B cell (primary cell): ENCODE results near the gene PYCARD. TPM values are rescaled to one million over a fixed set of nuclear protein-coding genes. Genes with fewer than 3 reads are reported as not detected.
"Not testable (repeated sequence)": the region's sequence is repeated elsewhere in the genome, so short reads cannot be mapped to it uniquely, and the experiment has no call there.

Experiments
- ATAC-seq: fragments of 200-7000 bp; cut with Tn5 transposase; one replicate; pipeline ENCODE4 v1.10.0; 2021; ENCODE audit warnings: low read depth, mild to moderate bottlenecking, moderate number of reproducible peaks, moderate library complexity
- CTCF ChIA-PET: fragments of 350-600 bp; sonication (Branson Sonifier 250); formaldehyde crosslinking; loops from one replicate; lab custom pipeline; 2021; ENCODE audit warnings: antibody characterized with exemption, inconsistent platforms; lab: Charles Lee
- POLR2A ChIA-PET: fragments of 350-600 bp; sonication (Branson Sonifier 250); formaldehyde crosslinking; loops from one replicate; lab custom pipeline; 2021; ENCODE audit warnings: antibody characterized with exemption; lab: Charles Lee
- DNase-seq: peaks from one replicate; pipeline ENCODE4 v3.0.0; 2013
- H2AFZ ChIP-seq: 2 replicates; pipeline ENCODE4 v1.6.1; 2012; ENCODE audit warnings: mild to moderate bottlenecking, low read depth, low read length; ENCODE audit not compliant: insufficient read depth, poor library complexity, severe bottlenecking
- H3K27ac ChIP-seq, 2 donors: 1 replicate in 1 of 2; 2 replicates in 1 of 2; pipeline ENCODE4 v1.5.1; 2012 to 2013; ENCODE audit warnings: low read length in 2 of 2, mild to moderate bottlenecking in 2 of 2, moderate library complexity in 1 of 2
- H3K27me3 ChIP-seq, 4 experiments: fragments of 200-600 bp in 1 of 4; sonication (generic) in 1 of 4; replicated peaks in 1 of 4; 1 replicate in 2 of 4; 2 replicates in 2 of 4; pipeline versions ENCODE4 v1.6.1 to v1.7.0; 2013 to 2016; ENCODE audit warnings: low read length in 3 of 4, mild to moderate bottlenecking in 2 of 4, mixed read lengths in 1 of 4, moderate library complexity in 1 of 4; ENCODE audit not compliant: insufficient read depth in 4 of 4, control insufficient read depth in 3 of 4; ENCODE audit errors: control extremely low read depth in 1 of 4
- H3K36me3 ChIP-seq, 2 experiments: replicated peaks in 1 of 2; 1 replicate in 1 of 2; 2 replicates in 1 of 2; pipeline versions ENCODE4 v1.6.1 to v1.7.1; 2013; ENCODE audit warnings: low read length in 1 of 2; ENCODE audit not compliant: insufficient read depth in 2 of 2, control insufficient read depth in 1 of 2; ENCODE audit errors: control extremely low read depth in 1 of 2, extremely low read depth in 1 of 2
- H3K4me1 ChIP-seq, 2 donors: fragments of 200-600 bp in 1 of 2; sonication (generic) in 1 of 2; 1 replicate in 1 of 2; 2 replicates in 1 of 2; pipeline versions ENCODE4 v1.5.1 to v1.6.1; 2013 to 2017; ENCODE audit warnings: low read length in 2 of 2; ENCODE audit not compliant: control insufficient read depth in 2 of 2, insufficient read depth in 2 of 2
- H3K4me2 ChIP-seq: replicated peaks from 2 replicates; pipeline ENCODE3; 2012; ENCODE audit warnings: mild to moderate bottlenecking, low read depth, low read length; ENCODE audit not compliant: poor library complexity, severe bottlenecking
- H3K4me3 ChIP-seq, 5 experiments: fragments of 200-600 bp in 1 of 5; sonication (generic) in 1 of 5; 1 replicate in 3 of 5; 2 replicates in 2 of 5; pipeline versions ENCODE4 v1.5.1 to v1.7.0; 2011 to 2016; ENCODE audit warnings: low read length in 4 of 5, mild to moderate bottlenecking in 4 of 5, low read depth in 2 of 5, control low read depth in 1 of 5, moderate library complexity in 1 of 5; ENCODE audit not compliant: insufficient read depth in 1 of 5; ENCODE audit errors: control extremely low read depth in 1 of 5, extremely low read depth in 1 of 5
- H3K79me2 ChIP-seq: fragments of 200-600 bp; sonication (generic); one replicate; pipeline ENCODE4 v1.6.0; 2016; ENCODE audit warnings: low read length; ENCODE audit not compliant: control insufficient read depth, insufficient read depth
- H3K9ac ChIP-seq: fragments of 200-600 bp; sonication (generic); 2 replicates; pipeline ENCODE4 v1.6.1; 2017; ENCODE audit warnings: mild to moderate bottlenecking, low read length, moderate library complexity
- H3K9me3 ChIP-seq, 3 donors: one replicate each; pipeline versions ENCODE4 v1.6.1 to v1.7.1; 2013; ENCODE audit warnings: low read length in 2 of 3; ENCODE audit not compliant: control insufficient read depth in 2 of 3, insufficient read depth in 1 of 3; ENCODE audit errors: control extremely low read depth in 1 of 3
- H4K20me1 ChIP-seq: 2 replicates; pipeline ENCODE4 v1.6.0; 2012; ENCODE audit warnings: mild to moderate bottlenecking, low read length; ENCODE audit not compliant: insufficient read depth, control insufficient read depth, poor library complexity, severe bottlenecking
- H3K27ac Mint-ChIP-seq: one replicate; pipeline ENCODE4 v1.8.0; 2021; ENCODE audit warnings: mixed read lengths
- H3K27me3 Mint-ChIP-seq: one replicate; pipeline ENCODE4 v1.8.0; 2021; ENCODE audit warnings: mixed read lengths
- H3K4me1 Mint-ChIP-seq: one replicate; pipeline ENCODE4 v1.8.0; 2021; ENCODE audit warnings: mixed read lengths
- H3K4me3 Mint-ChIP-seq: one replicate; pipeline ENCODE4 v1.8.0; 2021; ENCODE audit warnings: mixed read lengths
- H3K9me3 Mint-ChIP-seq: one replicate; pipeline ENCODE4 v1.8.0; 2022; ENCODE audit warnings: mixed read lengths; ENCODE audit not compliant: insufficient read depth
- EZH2 ChIP-seq: IDR thresholded peaks from 2 replicates; pipeline ENCODE4 v1.6.1; 2012; ENCODE audit warnings: borderline replicate concordance, low read depth, mild to moderate bottlenecking, moderate library complexity, low read length; ENCODE audit not compliant: insufficient read depth, poor library complexity, severe bottlenecking
- WGBS: methylation state at CpG from one replicate; pipeline ENCODE4 v1.1.5; 2013; ENCODE audit warnings: missing lambda C conversion rate; ENCODE audit not compliant: insufficient coverage; 5-methylcytosine and 5-hydroxymethylcytosine counted together
- intact Hi-C: fragments of 100-400 bp; cut with micrococcal nuclease; formaldehyde crosslinking; loops from one replicate; pipeline ENCODE4 v1.10.0; 2022
- polyA plus RNA-seq: library from polyadenylated mRNA; depleted of rRNA; stranded (reverse); fragments of >200 nt; gene quantifications from 2 replicates; pipeline ENCODE4 v1.2.3, GENCODE V29; 2012
- total RNA-seq, 2 donors: library from RNA; stranded (reverse); fragments of 120-200 nt in 1 of 2; gene quantifications; 1 replicate in 1 of 2; 2 replicates in 1 of 2; pipeline versions ENCODE4 v1.2.3 to v1.2.4, GENCODE V29; 2013 to 2022
- TF ChIP-seq, protein P1 (sequence below): fragments of 200-600 bp; IDR thresholded peaks from one replicate; pipeline ENCODE4 v1.8.0; 2022; ENCODE audit warnings: antibody characterized with exemption, mild to moderate bottlenecking

The PYCARD gene
- total and polyA plus RNA-seq, 2 donors (not counting 1 experiment from before 2014, with no cell fraction given), result 35.7 to 72.0 TPM

DNA sequence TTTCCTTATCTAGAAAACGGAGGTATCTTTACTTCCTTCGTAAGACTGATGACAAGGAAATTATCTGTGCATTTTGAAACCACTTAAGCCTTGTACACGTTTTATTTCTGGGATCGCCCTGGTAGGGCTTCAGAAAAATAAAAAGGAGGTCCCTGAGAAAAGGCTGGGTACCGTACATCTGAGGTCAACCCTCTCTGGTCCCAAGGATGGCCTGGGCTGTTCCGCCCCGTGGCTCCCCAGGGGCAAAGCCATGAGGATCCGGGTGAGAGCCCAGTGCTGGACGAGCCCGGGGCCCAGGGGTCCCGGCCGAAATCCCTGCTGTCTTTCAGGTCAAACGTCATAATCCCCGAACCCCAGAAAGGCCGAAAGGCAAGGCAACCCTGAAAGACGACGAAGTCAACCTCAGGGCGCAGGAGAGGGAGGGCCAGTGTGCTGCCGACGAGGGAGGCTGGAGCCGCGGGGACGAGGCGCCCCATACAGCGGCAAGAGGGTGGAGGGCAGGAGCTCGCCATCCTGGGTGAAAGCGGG is 23.3 kb downstream of the PYCARD start:
- peaks cover 57% of the 10 kb centered on the region for H3K79me2 ChIP-seq
- H3K36me3 ChIP-seq, result peaks cover 7 to 22% of the 10 kb centered on the region in 2 experiments
- WGBS, result 2% methylated on average over 25 of the region's 27 CpGs
- intact Hi-C loops, result loop anchor here (1.0 kb wide), 1 partner anchor 146 kb away; the partner anchor contains the start of gene STX4
- ATAC-seq, result no peak
- Mint-ChIP-seq H3K27me3 (no peaks in the 10 kb centered on the region), H3K9me3 (no peaks in the 10 kb centered on the region), H3K4me1 (peaks cover 55% of the 10 kb centered on the region), H3K4me3 (peak overlapping the region; percentile 99), H3K27ac (peak overlapping the region; percentile 100)
- ChIA-PET CTCF (interaction anchor here (0.6 to 2.3 kb wide), 8 partner anchors 18 to 329 kb away, joined by 3 to 17 read pairs (median 4); partner anchors contain the start of genes KAT8, PYCARD and RUSF1), POLR2A (interaction anchor here (0.6 to 3.3 kb wide), 21 partner anchors 14 to 694 kb away, joined by 3 to 44 read pairs (median 5); partner anchors contain the start of genes ITGAM, KAT8, PYCARD and PYDC1)
- no peak for TF ChIP-seq EZH2
- TF ChIP-seq, protein P1, sequence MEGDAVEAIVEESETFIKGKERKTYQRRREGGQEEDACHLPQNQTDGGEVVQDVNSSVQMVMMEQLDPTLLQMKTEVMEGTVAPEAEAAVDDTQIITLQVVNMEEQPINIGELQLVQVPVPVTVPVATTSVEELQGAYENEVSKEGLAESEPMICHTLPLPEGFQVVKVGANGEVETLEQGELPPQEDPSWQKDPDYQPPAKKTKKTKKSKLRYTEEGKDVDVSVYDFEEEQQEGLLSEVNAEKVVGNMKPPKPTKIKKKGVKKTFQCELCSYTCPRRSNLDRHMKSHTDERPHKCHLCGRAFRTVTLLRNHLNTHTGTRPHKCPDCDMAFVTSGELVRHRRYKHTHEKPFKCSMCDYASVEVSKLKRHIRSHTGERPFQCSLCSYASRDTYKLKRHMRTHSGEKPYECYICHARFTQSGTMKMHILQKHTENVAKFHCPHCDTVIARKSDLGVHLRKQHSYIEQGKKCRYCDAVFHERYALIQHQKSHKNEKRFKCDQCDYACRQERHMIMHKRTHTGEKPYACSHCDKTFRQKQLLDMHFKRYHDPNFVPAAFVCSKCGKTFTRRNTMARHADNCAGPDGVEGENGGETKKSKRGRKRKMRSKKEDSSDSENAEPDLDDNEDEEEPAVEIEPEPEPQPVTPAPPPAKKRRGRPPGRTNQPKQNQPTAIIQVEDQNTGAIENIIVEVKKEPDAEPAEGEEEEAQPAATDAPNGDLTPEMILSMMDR, result no peak
- DNase-seq, result peak; percentile 64
- peak overlapping the region; percentile 87 for H3K4me2 ChIP-seq
- no peaks in the 10 kb centered on the region for H3K27me3 ChIP-seq
- no peaks in the 10 kb centered on the region for H3K9me3 ChIP-seq
- H3K4me1 ChIP-seq, result peaks cover 41 to 56% of the 10 kb centered on the region in 2 donors
- H3K4me3 ChIP-seq, result peak overlapping the region; percentile 58 to 98 (median 91)
- peak overlapping the region; percentile 96 for H2AFZ ChIP-seq
- H3K9ac ChIP-seq, result peak overlapping the region; percentile 96
- H3K27ac ChIP-seq, result peak overlapping the region; percentile 90 to 93
- peaks cover 38% of the 10 kb centered on the region for H4K20me1 ChIP-seq

GRCh38 chr16:31177136-31177535 is 25.4 kb downstream of the PYCARD start:
- H3K36me3 ChIP-seq, result peaks cover 0 to 1% of the 10 kb centered on the region in 2 experiments
- peaks cover 35% of the 10 kb centered on the region for H3K79me2 ChIP-seq
- Mint-ChIP-seq H3K27ac (peak overlapping the region; percentile 78), H3K9me3 (no peaks in the 10 kb centered on the region), H3K27me3 (no peaks in the 10 kb centered on the region), H3K4me3 (peak overlapping the region; percentile 26), H3K4me1 (peaks cover 35% of the 10 kb centered on the region)
- peaks cover 32 to 43% of the 10 kb centered on the region in 2 donors for H3K4me1 ChIP-seq
- ATAC-seq (no peak), DNase-seq (peak; percentile 39)
- H2AFZ ChIP-seq, result peak overlapping the region; percentile 43
- CTCF ChIA-PET, result interaction anchor here (1.0 to 2.2 kb wide), 3 partner anchors 35 to 206 kb away, joined by 3 to 14 read pairs (median 4); no protein-coding TSS in a partner anchor
- H3K9me3 ChIP-seq, result no peaks in the 10 kb centered on the region
- 0% methylated on average over 3 of the region's 3 CpGs for WGBS
- H4K20me1 ChIP-seq, result peaks cover 16% of the 10 kb centered on the region
- no peaks in the 10 kb centered on the region for H3K27me3 ChIP-seq
- TF ChIP-seq, protein P1, result no peak
- no peak for TF ChIP-seq EZH2
- no peak overlapping the region for H3K9ac ChIP-seq
- H3K4me3 ChIP-seq, result peak overlapping the region in 1 of 5 experiments; percentile 19
- POLR2A ChIA-PET, result interaction anchor here (1.0 to 2.1 kb wide), 4 partner anchors 11 to 275 kb away, joined by 3 to 10 read pairs (median 6); partner anchors contain the start of gene PYCARD
- intact Hi-C loops, result no loop called here
- H3K4me2 ChIP-seq, result peak overlapping the region; percentile 33
- H3K27ac ChIP-seq, result no peak overlapping the region

GRCh38 chr16:31170048-31170447 is 32.5 kb downstream of the PYCARD start:
- H3K27me3 ChIP-seq, H3K9me3 Mint-ChIP-seq, ATAC-seq, H3K27me3 Mint-ChIP-seq, POLR2A ChIA-PET, H3K4me1 ChIP-seq, H2AFZ ChIP-seq, DNase-seq, H3K4me1 Mint-ChIP-seq, H3K9ac ChIP-seq, CTCF ChIA-PET, H3K4me3 Mint-ChIP-seq, H3K27ac Mint-ChIP-seq, H3K4me3 ChIP-seq, H3K4me2 ChIP-seq, H3K9me3 ChIP-seq, H4K20me1 ChIP-seq, H3K27ac ChIP-seq, H3K79me2 ChIP-seq, H3K36me3 ChIP-seq, intact Hi-C loops: not testable (repeated sequence)
- WGBS, result no CpG with 5 or more reads among the region's 2 CpGs
